NT2/D1 (cell line): ENCODE results near the gene DYTN.

ENCODE experiments used
- DNase-seq: peaks from one replicate; pipeline ENCODE4 v3.0.0-alpha.2; 2011; ENCODE audit warnings: low read depth, low spot score
- H3K27me3 ChIP-seq: 2 replicates; pipeline ENCODE4 v1.6.0; 2011; ENCODE audit warnings: mild to moderate bottlenecking; ENCODE audit not compliant: insufficient read length, insufficient read depth
- H3K36me3 ChIP-seq: 2 replicates; pipeline ENCODE4 v1.6.1; 2011; ENCODE audit warnings: mild to moderate bottlenecking, low read length, mixed read lengths; ENCODE audit not compliant: insufficient read depth, insufficient read length
- H3K4me1 ChIP-seq: 2 replicates; pipeline ENCODE4 v1.5.1; 2011; ENCODE audit not compliant: insufficient read depth, insufficient read length
- H3K4me3 ChIP-seq: 2 replicates; pipeline ENCODE4 v1.5.1; 2011; ENCODE audit warnings: low read depth; ENCODE audit not compliant: insufficient read length
- H3K9ac ChIP-seq: 2 replicates; pipeline ENCODE4 v1.6.0; 2011; ENCODE audit warnings: low read depth; ENCODE audit not compliant: insufficient read length
- H3K9me3 ChIP-seq: 2 replicates; pipeline ENCODE4 v1.5.1; 2011; ENCODE audit warnings: mild to moderate bottlenecking, low read length; ENCODE audit not compliant: insufficient read depth
- SUZ12 ChIP-seq: IDR thresholded peaks from 2 replicates; pipeline ENCODE4 v1.6.1; 2011; ENCODE audit not compliant: insufficient read length, insufficient read depth; ENCODE audit errors: extremely low read depth
- YY1 ChIP-seq: IDR thresholded peaks from 2 replicates; pipeline ENCODE4 v1.6.1; 2011; ENCODE audit not compliant: insufficient read length, insufficient read depth
- ZNF274 ChIP-seq: IDR thresholded peaks from 2 replicates; pipeline ENCODE4 v1.6.1; 2011; ENCODE audit warnings: mild to moderate bottlenecking, low read depth, low read length

The DYTN gene

GRCh38 chr2:206739271-206739670 lies 21.1 kb upstream of the DYTN start:
- no peak for DNase-seq

GRCh38 chr2:206736935-206737334 lies 18.7 kb upstream of the DYTN start:
- no peaks in the 10 kb centered on the region for H3K9me3 ChIP-seq
- no peak overlapping the region for H3K4me3 ChIP-seq
- TF ChIP-seq SUZ12 (no peak), YY1 (no peak), ZNF274 (no peak)
- no peaks in the 10 kb centered on the region for H3K27me3 ChIP-seq
- H3K36me3 ChIP-seq, result no peaks in the 10 kb centered on the region
- no peaks in the 10 kb centered on the region for H3K4me1 ChIP-seq
- no peak for DNase-seq
- no peak overlapping the region for H3K9ac ChIP-seq

More at GRCh38 chr2:206739271-206739670, 21.1 kb upstream of the DYTN start:
- no peaks in the 10 kb centered on the region for H3K4me1 ChIP-seq
- no peaks in the 10 kb centered on the region for H3K27me3 ChIP-seq
- H3K4me3 ChIP-seq, result no peak overlapping the region
- no peak overlapping the region for H3K9ac ChIP-seq
- H3K9me3 ChIP-seq, result no peaks in the 10 kb centered on the region
- no peaks in the 10 kb centered on the region for H3K36me3 ChIP-seq
- TF ChIP-seq SUZ12, result no peak

- Histone ChIP-seq H3K4me3 (no peak overlapping the region), H3K4me1 (no peaks in the 10 kb centered on the region), H3K27me3 (no peaks in the 10 kb centered on the region), H3K9ac (no peak overlapping the region), H3K9me3 (no peaks in the 10 kb centered on the region), H3K36me3 (no peaks in the 10 kb centered on the region)
- TF ChIP-seq YY1 (no peak), SUZ12 (no peak), ZNF274 (no peak)
- no peak for DNase-seq
Measured at GRCh38 chr2:206733341-206733740, 15.1 kb upstream of the DYTN start.

- H3K9me3 ChIP-seq, result no peaks in the 10 kb centered on the region
- TF ChIP-seq SUZ12, result no peak
- TF ChIP-seq ZNF274, result no peak
- TF ChIP-seq YY1, result no peak
Measured at GRCh38 chr2:206728277-206729199, 10.3 kb upstream of the DYTN start.

GRCh38 chr2:206727287-206727686 lies 9.1 kb upstream of the DYTN start:
- DNase-seq, result no peak
- Histone ChIP-seq H3K4me3 (no peak overlapping the region), H3K9ac (no peak overlapping the region), H3K36me3 (no peaks in the 10 kb centered on the region), H3K27me3 (no peaks in the 10 kb centered on the region), H3K4me1 (no peaks in the 10 kb centered on the region), H3K9me3 (peaks cover 3% of the 10 kb centered on the region; the same call in 1 of the 2 replicates)
- TF ChIP-seq ZNF274 (no peak), SUZ12 (no peak), YY1 (no peak)

More at GRCh38 chr2:206728277-206729199, 10.3 kb upstream of the DYTN start:
- Histone ChIP-seq H3K27me3 (no peaks in the 10 kb centered on the region), H3K36me3 (no peaks in the 10 kb centered on the region), H3K9ac (no peak overlapping the region), H3K4me3 (no peak overlapping the region), H3K4me1 (no peaks in the 10 kb centered on the region)
- no peak for DNase-seq

- Histone ChIP-seq H3K4me3 (no peak overlapping the region), H3K27me3 (no peaks in the 10 kb centered on the region), H3K9ac (no peak overlapping the region), H3K4me1 (no peaks in the 10 kb centered on the region), H3K9me3 (peaks cover 7% of the 10 kb centered on the region; the same call in 1 of the 2 replicates), H3K36me3 (no peaks in the 10 kb centered on the region)
- TF ChIP-seq SUZ12 (no peak), YY1 (no peak), ZNF274 (no peak)
- no peak for DNase-seq
Measured at GRCh38 chr2:206723288-206723687, 5.1 kb upstream of the DYTN start.

- H3K9me3 ChIP-seq, result peaks cover 7% of the 10 kb centered on the region; the same call in 1 of the 2 replicates
- H3K27me3 ChIP-seq, result no peaks in the 10 kb centered on the region
- no peaks in the 10 kb centered on the region for H3K4me1 ChIP-seq
- TF ChIP-seq SUZ12 (no peak), ZNF274 (no peak), YY1 (no peak)
- no peak for DNase-seq
- H3K4me3 ChIP-seq, result no peak overlapping the region
- H3K36me3 ChIP-seq, result no peaks in the 10 kb centered on the region
- H3K9ac ChIP-seq, result no peak overlapping the region
Measured at GRCh38 chr2:206721256-206721920, 3.2 kb upstream of the DYTN start.
